GM21367 (cell line): Measurements from ENCODE around the gene SOX10.
"Not testable (repeated sequence)": the region's sequence is repeated elsewhere in the genome, so short reads cannot be mapped to it uniquely, and the experiment has no call there.

Experiments used
- ATAC-seq: cut with Tn5 transposase; IDR thresholded peaks from one replicate; pipeline ENCODE4 v1.9.1; 2021; ENCODE audit not compliant: unreplicated experiment

SOX10 gene

DNA sequence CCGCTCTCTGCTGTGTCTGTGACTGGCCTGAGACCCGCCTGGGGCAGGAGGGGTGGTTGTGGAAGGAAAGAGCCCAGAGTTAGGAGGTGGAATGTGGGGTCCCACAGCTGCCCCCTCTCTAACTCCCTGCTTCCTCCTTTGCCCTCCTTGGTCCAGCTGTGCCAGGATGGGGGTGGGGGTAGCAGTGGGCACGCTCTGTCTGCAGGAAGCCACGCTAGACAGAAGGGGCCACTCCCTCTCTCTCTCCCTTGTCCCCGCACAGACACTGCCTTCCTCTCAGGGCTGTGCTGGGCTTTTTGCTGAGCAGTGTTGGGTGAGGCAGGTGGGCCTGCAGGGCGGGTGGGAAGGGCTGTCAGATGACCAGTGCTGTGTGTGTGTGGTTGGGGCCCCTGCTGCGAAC, 2.0 kb upstream of the SOX10 start:
- no peak for ATAC-seq

DNA sequence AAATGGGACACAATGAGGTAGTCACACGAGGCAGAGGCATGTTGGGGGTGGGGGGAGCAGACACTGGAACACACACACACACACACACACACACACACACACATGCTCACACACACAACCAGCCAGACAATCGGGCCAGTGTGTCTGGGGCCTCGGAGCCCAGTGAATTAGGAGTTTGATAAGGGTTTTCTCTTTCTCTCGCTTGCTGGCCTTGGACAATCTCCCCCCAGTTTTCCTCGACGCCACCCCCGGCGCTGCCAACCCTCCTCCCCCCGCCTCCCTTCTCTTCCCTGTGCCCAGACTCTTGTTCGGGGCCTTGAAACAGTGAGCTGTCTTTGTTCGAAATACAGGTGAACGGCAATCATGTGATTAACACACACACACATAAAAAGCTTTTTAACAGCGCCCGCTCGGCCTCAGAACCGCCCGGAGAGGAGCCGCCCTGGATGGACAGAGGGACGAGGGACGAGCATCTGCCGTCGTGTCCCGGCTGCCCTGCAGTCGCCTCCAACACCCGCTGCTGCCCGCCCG, 1.5 kb upstream of the SOX10 start:
- no peak for ATAC-seq

DNA sequence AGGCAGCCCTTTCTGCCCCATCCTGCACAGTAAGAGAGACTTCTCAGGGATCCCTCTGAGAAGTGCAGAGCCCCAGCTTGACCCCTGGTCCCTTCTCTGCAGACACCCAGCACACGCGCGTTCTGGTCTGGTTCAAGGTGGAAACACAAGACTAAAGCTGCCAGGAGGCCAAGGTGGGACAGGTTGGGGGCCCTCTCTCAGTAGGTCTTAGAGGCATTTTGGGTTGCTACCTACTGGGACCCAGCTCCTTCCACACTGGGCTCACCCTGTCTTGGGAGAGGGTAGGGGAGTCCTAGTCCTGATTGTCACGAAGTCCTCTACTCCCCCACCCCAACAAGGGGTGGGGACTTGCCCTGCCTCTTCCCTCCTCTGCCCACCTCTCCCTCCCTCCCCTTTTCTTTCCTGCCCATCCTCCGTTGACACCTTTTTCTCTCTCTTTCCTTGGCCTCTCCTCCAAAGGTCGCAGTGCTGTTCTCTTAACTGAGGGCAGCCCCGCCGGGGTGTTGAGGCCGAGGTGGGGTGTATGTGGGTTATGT, 763 bp upstream of the SOX10 start:
- ATAC-seq = no peak

DNA sequence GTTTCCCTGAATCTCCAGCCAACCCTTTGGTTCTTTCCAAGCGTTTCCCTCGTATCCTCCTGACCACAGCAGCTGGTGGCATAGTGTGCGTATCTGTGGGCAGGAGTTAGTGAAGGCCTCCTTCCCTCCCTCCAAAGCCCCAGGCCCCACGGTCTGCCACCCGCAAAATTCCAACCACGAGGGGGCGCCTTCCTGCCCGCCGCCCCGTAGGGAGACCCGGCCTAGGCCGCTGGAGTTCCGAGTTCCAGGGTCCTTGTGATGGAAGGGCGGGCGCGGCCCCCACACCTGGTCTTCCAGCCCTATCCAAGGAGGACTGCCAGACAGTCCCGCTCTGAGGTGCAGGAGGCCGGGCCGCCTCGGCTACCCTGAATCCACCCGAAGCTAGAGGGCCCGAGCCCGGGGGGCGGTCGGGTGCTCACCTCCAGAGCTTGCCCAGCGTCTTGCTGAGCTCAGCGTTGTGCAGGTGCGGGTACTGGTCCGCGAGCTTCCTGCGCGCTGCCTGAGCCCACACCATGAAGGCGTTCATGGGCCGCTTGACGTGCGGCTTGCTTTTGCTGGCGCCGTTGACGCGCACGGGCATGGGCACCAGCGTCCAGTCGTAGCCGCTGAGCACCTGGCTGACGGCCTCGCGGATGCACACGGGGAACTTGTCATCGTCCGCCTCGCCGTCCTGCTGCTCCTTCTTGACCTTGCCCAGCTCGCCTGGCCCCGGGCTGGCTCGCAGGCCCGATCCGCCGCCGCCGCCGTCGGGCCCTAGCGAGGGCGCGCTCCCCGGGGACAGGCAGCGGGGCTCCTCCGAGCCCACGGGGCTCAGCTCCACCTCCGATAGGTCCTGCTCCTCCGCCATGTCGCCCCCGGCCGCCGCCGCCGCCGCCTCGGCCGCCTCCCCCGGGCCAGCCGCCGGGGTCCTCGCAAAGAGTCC, 1.2 kb downstream of the SOX10 start:
- no peak for ATAC-seq

DNA sequence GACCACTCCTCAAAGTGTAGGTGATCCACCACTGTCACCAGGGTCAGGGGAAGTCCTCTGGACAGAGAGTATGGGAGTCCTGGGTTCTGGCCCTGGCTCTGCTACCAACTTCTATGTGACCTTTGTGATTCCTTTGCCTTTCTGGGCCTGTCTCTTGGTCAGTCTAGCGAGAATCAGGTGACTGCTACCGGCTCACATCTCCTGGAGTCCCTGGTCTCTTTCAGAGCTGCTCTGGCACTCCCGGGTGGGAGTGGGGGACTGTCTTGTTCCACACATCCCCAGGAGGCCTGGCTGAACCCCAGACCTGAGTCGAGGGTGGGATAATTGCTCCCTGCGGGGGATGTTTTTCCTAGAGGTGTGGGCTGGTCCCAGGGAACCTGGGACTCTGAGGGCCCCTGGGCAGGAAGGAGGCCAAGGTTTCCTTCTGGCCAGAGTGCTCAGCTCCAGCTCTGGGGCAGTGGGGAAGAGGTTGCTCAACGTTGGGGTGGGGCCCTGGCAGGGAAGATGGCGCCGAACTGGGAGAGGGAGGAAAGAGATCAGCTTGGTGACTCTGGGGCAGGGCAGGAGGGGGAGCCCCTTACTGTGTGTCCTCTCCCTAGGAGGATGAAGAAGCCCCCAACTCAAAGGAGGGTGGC, 2.1 kb downstream of the SOX10 start:
- no peak for ATAC-seq

DNA sequence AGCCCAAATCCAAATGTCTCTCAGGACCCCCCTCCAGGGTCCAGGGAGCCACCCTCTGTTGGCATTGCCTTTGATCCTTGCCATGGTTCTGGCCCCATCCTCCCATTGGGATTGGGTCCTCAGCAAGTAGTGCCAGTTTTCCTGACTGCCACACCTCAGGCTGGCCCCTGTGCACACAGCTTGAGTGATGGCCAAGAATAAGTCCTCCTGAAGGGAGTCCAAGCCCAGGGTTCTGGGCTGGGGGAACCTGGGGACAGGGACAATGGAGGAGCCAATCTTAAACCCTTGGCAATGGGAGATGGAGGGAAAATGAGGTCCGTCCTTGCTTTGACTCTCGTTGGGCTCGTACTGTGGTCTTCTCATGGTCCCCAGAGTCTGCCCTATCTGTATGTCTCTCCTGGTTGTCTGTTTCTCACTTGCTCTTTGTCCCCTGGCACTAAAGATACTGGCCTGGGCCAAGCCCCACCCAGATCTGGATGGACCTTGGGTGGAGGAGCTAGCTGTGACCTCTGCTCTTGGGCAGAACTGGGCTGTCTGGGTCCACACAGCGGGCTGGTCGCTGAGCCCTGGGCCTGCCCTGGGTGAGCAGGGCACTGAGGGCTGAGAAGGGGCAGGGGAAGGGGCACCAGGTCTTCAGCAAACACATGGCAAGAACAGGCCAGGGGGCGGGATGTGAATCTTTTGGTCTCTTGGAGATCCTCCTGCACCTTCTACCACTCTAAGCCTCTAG, 2.9 kb downstream of the SOX10 start:
- no peak for ATAC-seq

DNA sequence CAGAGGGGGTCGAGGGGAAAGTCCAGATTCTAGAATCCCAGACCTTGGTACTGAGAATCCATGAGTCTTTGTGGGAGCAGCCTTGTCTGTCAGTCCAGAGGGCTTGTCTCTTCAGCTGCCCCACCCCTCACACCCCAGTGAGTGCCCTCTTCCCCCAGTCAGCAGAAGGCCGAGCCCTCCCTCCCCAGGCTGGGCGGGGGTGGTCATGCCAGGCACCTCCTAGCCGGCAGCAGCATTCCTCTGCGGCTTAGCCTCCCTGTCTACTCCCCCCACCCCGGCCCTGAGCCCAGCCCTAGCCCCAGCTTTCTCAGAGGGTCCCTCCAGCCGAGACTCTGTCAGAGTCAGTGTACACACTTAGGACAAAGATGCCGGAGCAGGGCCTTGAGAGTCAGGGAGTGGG, 4.6 kb downstream of the SOX10 start:
- no peak for ATAC-seq

DNA sequence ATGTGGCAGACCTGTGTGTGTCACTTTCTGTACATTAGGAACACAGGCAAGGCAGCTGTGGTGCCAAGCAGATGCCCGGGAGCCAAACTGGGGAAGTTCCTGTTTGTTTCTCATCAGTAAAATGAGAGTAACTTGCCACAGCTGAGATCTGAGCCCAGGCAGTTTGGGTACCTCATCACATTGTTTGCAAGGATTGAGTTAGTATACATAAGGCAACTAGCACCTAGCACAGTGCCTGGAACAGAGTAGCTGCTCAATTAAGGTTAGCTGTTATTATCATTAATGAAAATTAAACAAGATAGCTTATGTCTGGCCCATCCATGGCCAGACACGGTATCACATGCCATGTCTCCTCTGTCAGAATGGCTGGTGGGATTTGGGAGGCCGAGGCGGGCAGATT, 7.8 kb downstream of the SOX10 start:
- ATAC-seq = no peak

- not testable (repeated sequence) for ATAC-seq
Measured at GRCh38 chr22:37976022-37976421, 8.3 kb downstream of the SOX10 start.

GRCh38 chr22:37975153-37975552, 9.2 kb downstream of the SOX10 start:
- no peak for ATAC-seq

DNA sequence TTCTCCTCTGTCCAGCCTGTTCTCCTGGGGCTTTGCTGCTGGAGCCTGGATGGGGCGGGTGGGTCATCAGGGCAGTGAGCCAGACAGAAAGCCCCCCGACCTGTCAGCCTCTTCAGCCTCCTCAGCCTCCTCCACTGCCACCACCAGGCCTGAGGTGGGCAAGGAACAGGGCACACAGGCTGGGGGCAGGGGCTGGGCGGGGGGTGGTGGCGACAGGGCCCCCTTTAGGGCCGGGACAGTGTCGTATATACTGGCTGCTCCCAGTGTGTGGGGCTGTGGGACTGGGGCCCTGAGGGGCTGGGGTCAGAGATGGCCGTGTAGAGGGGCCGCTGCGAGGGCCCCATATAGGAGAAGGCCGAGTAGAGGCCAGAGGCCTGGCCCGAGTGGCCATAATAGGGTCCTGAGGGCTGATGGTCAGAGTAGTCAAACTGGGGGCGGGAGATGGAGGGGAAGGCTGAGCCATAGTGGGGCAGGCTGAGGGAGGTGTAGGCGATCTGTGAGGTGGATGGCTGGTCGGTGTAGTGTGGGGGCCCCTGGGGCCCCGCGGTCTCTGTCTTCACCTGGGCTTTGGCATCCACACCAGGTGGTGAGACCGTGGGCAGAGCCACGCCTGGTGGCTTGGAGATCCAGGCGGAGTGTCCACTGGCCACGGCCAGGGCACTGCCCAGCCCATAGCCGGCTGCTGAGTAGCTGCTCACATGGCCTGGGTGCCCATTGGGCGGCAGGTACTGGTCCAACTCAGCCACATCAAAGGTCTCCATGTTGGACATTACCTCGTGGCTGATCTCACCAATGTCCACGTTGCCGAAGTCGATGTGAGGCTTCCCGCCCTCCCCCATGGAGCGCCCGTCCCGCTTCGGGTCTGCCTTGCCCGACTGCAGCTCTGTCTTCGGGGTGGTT, 10.8 kb downstream of the SOX10 start:
- ATAC-seq = no peak

GRCh38 chr22:37972527-37972926, 11.8 kb downstream of the SOX10 start:
- ATAC-seq = no peak

DNA sequence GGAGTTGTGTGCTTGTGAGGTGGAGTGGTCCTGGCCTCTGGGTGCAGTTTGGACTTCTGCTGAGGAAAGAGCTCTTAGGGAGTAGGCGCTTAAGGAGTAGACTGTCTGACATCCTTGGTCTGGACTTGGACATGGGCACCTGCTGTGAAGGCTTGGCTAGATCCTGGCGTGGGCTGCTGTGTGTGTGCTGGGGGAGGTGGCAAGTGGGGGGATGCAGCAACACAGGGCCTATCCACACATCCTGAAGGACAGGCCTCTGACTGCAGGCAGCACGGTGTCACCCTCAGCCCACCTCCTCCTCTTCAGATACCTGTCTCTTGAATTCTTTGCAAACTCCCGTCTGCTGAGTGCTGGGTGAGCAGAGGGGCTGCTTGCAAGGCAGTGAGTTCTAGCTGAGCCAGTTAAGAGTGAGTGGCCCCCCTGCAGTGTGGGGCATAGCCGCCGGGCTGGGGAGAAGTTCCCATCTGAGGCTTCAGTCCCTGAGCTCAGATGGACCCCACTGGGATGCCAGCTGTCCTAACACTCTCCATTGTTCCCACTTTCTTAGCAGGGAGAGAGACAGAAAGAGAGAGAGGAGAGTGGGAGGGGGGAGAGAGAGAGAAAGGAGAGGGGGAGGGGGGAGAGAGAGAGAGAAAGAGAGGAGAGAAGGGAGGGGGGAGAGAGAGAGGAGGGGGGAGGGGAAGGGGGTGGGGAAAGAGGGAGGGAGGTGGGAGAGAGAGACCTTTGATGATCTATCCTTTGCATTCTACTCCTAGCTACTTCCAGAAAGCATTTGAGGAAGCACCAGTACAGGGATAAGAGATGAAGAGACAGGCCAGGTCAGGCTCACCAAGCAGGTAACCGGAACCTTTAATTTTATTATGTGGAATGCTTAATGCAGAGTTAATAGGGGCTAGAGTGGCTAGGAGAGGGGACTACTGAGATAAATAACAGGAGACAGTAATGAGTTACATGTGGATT, 12.6 kb downstream of the SOX10 start:
- no peak for ATAC-seq

DNA sequence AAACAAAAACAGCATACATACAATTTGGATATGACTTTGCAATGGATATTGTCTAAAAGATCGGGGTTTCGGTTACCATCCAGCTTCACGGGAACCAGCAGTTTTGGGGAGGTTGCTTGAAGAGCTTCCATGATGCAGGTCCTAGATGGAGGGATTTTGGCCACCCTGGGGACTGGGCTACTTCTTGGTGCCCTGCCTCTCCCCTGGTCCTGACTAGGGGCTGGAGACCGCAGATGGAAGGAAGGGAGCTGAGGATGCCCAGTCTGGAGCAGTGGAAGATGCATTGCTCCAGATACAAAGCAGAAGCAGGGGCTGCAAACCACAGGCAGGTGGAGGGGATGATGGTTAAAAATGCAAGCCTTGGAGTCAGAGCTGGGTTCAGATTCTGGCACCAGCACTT, 13.5 kb downstream of the SOX10 start:
- ATAC-seq = no peak

- ATAC-seq = no peak
Measured at GRCh38 chr22:37968452-37969251, 15.7 kb downstream of the SOX10 start.

DNA sequence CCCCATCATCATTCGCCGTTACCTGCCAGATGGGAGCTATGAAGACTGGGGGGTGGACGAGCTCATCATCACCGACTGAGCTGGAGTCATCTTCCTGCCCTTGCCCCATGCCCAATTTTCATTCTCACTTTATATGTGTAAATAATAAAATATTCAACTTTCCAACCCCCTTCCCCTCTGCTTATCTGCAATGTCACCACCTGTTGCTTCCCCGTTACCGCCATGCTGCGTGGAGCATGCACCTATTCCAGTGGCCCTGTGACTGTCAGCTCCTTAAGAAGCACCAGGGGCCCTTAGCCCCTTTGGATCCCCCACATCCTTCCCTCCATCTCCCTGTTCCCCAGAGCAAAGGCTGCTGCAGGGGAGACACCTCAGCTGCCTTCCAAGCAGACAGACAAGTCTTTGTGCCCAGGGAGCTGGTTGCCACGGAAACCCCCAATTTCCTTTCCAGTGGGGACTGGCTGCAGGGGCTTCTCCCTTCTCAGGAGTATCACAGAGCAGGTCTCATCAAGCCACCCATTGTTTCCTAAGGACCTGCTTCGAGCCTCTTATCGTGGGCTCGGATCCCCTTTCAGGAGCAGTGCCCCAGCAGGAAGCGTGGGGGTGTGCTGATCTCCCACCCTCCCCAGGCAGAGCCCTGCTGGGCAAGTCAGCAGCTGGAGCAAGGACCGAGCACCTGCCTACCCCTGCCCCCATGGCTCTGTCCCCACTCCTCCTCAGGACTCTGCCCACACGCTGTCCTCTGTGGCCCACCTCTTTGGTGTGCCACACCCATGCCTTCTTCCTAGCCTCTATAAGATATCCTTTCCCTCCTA, 16.5 kb downstream of the SOX10 start:
- ATAC-seq = no peak

DNA sequence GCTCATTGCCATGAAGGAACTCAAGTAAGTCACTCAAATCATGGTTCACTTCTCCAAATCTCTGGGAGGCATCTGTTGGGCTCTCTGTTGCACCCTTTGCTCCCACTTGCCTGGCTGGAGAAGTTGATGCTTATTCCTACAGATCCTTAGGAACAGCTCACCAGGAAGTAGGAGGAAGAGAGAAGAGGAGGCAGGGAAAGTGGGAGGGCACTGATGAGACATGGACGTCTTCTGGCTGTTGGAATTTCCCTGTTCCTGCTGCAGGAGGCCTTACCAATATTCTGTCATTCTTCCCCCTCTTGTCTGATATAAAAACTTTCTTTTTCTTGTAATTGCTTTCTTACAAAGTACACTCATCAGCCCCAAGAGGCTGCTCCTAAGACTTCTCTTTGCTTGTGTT, 17.2 kb downstream of the SOX10 start:
- ATAC-seq = no peak
